ENCODE data around the gene STX10. TPM values are rescaled to one million over a fixed set of nuclear protein-coding genes. Genes with fewer than 3 reads are reported as not detected.

STX10 gene
- total RNA-seq, 1 experiment from 2014 or later = 37.9 TPM

- intact Hi-C loops (cut with micrococcal nuclease) = loop anchor here (1.0 to 10.0 kb wide), 3 partner anchors 14 to 81 kb away; no protein-coding TSS in a partner anchor
- Mint-ChIP-seq H3K27me3 (ENCODE audit: insufficient read depth, unreplicated experiment) (no peaks in the 10 kb centered on the region), H3K9me3 (ENCODE audit: unreplicated experiment) (no peaks in the 10 kb centered on the region), H3K27ac (ENCODE audit: low read depth, unreplicated experiment) (peak overlapping the region; percentile 92), H3K4me3 (ENCODE audit: unreplicated experiment) (peak overlapping the region; percentile 82), H3K36me3 (ENCODE audit: insufficient read depth, unreplicated experiment) (peaks cover 55% of the 10 kb centered on the region), H3K4me1 (ENCODE audit: insufficient read depth, unreplicated experiment) (peaks cover 7% of the 10 kb centered on the region)
- TF ChIP-seq CTCF (IDR thresholded peaks at IDR 0.05; ENCODE audit: unreplicated experiment) = no peak
- peak; percentile 29 for DNase-seq (ENCODE audit: unreplicated experiment)
- BruUV-seq (replicated peaks) = TSS peak; percentile 44
- POLR2A ChIA-PET = interaction anchor here (0.5 to 2.5 kb wide), 15 partner anchors 12 to 983 kb away, joined by 3 to 101 read pairs (median 7); partner anchors contain the start of genes JUNB, NACC1 and TRMT1
- CTCF ChIA-PET = interaction anchor here (1.4 kb wide), 1 partner anchor 9 kb away, joined by 5 read pairs; no protein-coding TSS in a partner anchor
Observed at GRCh38 chr19:13153569-13154240, 3.5 kb upstream of the STX10 start.

GRCh38 chr19:13152974-13153568, 2.9 kb upstream of the STX10 start:
- intact Hi-C loops (cut with micrococcal nuclease) = loop anchor here (1.0 to 10.0 kb wide), 2 partner anchors 14 to 82 kb away; no protein-coding TSS in a partner anchor
- TF ChIP-seq CTCF (IDR thresholded peaks at IDR 0.05; ENCODE audit: unreplicated experiment) = no peak
- Mint-ChIP-seq H3K27me3 (ENCODE audit: insufficient read depth, unreplicated experiment) (no peaks in the 10 kb centered on the region), H3K4me1 (ENCODE audit: insufficient read depth, unreplicated experiment) (peaks cover 11% of the 10 kb centered on the region), H3K36me3 (ENCODE audit: insufficient read depth, unreplicated experiment) (peaks cover 55% of the 10 kb centered on the region), H3K4me3 (ENCODE audit: unreplicated experiment) (peak overlapping the region; percentile 82), H3K27ac (ENCODE audit: low read depth, unreplicated experiment) (peak overlapping the region; percentile 92), H3K9me3 (ENCODE audit: unreplicated experiment) (no peaks in the 10 kb centered on the region)
- TSS peak; percentile 66 for BruUV-seq (replicated peaks)
- POLR2A ChIA-PET = interaction anchor here (0.6 to 2.2 kb wide), 27 partner anchors 12 to 705 kb away, joined by 3 to 101 read pairs (median 4); partner anchors contain the start of genes DNASE2, JUNB, NACC1 and RAD23A
- CTCF ChIA-PET = interaction anchor here (1.0 to 1.6 kb wide), 5 partner anchors 10 to 577 kb away, joined by 3 to 10 read pairs (median 5); no protein-coding TSS in a partner anchor
- peak; percentile 98 for DNase-seq (ENCODE audit: unreplicated experiment)

GRCh38 chr19:13152356-13152973, 2.3 kb upstream of the STX10 start:
- no peak for DNase-seq (ENCODE audit: unreplicated experiment)
- no peaks in the 10 kb centered on the region for H3K9me3 Mint-ChIP-seq (ENCODE audit: unreplicated experiment)
- ChIA-PET CTCF (interaction anchor here (0.6 to 1.6 kb wide), 10 partner anchors 10 to 756 kb away, joined by 3 to 10 read pairs (median 4); no protein-coding TSS in a partner anchor), POLR2A (interaction anchor here (0.5 to 2.2 kb wide), 35 partner anchors 13 to 706 kb away, joined by 3 to 101 read pairs (median 3); partner anchors contain the start of genes DNASE2, FARSA, JUNB and NACC1)
- BruUV-seq (replicated peaks) = TSS peak; percentile 48
- no peaks in the 10 kb centered on the region for H3K27me3 Mint-ChIP-seq (ENCODE audit: insufficient read depth, unreplicated experiment)
- peaks cover 55% of the 10 kb centered on the region for H3K36me3 Mint-ChIP-seq (ENCODE audit: insufficient read depth, unreplicated experiment)
- peak overlapping the region; percentile 82 for H3K4me3 Mint-ChIP-seq (ENCODE audit: unreplicated experiment)
- H3K27ac Mint-ChIP-seq (ENCODE audit: low read depth, unreplicated experiment) = peak overlapping the region; percentile 92
- H3K4me1 Mint-ChIP-seq (ENCODE audit: insufficient read depth, unreplicated experiment) = peaks cover 11% of the 10 kb centered on the region
- TF ChIP-seq CTCF (IDR thresholded peaks at IDR 0.05; ENCODE audit: unreplicated experiment) = no peak
- intact Hi-C loops (cut with micrococcal nuclease) = loop anchor here (10.0 kb wide), 1 partner anchor 82 kb away; no protein-coding TSS in a partner anchor

Measured in MCF 10A (cell line).